IMR-90 (cell line): ENCODE measurements around the gene TMEM30A. TPM values are rescaled to one million over a fixed set of nuclear protein-coding genes. Genes with fewer than 3 reads are reported as not detected.

Source experiments
- ATAC-seq: fragments of 200-7000 bp; cut with Tn5 transposase; 2 replicates; pipeline ENCODE4 v1.9.1; 2020; ENCODE audit warnings: low read depth, mild to moderate bottlenecking, moderate library complexity
- BruUV-seq: library from RNA; stranded (reverse); fragments of 400-500 nt; replicated peaks from 2 replicates; lab custom pipeline; 2021; lab: Mats Ljungman, UMichigan
- CTCF ChIA-PET: fragments of 300-600 bp; formaldehyde crosslinking; extraction: SDS; loops from one replicate; lab custom pipeline; 2021; ENCODE audit warnings: antibody characterized with exemption; lab: Yijun Ruan, JAX
- POLR2A ChIA-PET: fragments of 300-600 bp; sonication (Branson Sonifier 250); formaldehyde crosslinking; loops from one replicate; lab custom pipeline; 2022; ENCODE audit warnings: antibody characterized with exemption; ENCODE audit not compliant: unreplicated experiment; lab: Charles Lee
- DNase-seq: peaks from one replicate; pipeline ENCODE4 v3.0.0; 2013
- H2AFZ ChIP-seq: replicated peaks from 2 replicates; pipeline ENCODE3; 2013; ENCODE audit warnings: low read length, mild to moderate bottlenecking; ENCODE audit not compliant: poor library complexity
- H2AK5ac ChIP-seq: 2 replicates; pipeline ENCODE4 v1.6.1; 2013; ENCODE audit warnings: low read depth, low read length, inconsistent platforms
- H2AK9ac ChIP-seq: replicated peaks from 2 replicates; pipeline ENCODE3; 2013; ENCODE audit warnings: mild to moderate bottlenecking, low read depth, low read length, moderate library complexity; ENCODE audit not compliant: poor library complexity
- H2BK120ac ChIP-seq: 2 replicates; pipeline ENCODE4 v1.6.1; 2013; ENCODE audit warnings: low read depth, low read length, inconsistent platforms
- H2BK15ac ChIP-seq: 3 replicates; pipeline ENCODE4 v1.6.1; 2013; ENCODE audit warnings: low read depth, low read length, inconsistent platforms
- H2BK20ac ChIP-seq: 2 replicates; pipeline ENCODE4 v1.6.1; 2013; ENCODE audit warnings: low read depth, mild to moderate bottlenecking, inconsistent platforms, low read length, moderate library complexity
- H2BK5ac ChIP-seq: 2 replicates; pipeline ENCODE4 v1.6.1; 2013; ENCODE audit warnings: mild to moderate bottlenecking, low read depth, low read length, inconsistent platforms; ENCODE audit not compliant: poor library complexity, severe bottlenecking
- H3K14ac ChIP-seq: replicated peaks from 2 replicates; pipeline ENCODE4 v1.6.1; 2013; ENCODE audit warnings: low read depth, low read length, inconsistent platforms
- H3K18ac ChIP-seq: 2 replicates; pipeline ENCODE4 v1.6.1; 2013; ENCODE audit warnings: low read depth, low read length, control low read depth
- H3K23ac ChIP-seq: 2 replicates; pipeline ENCODE4 v1.6.1; 2013; ENCODE audit warnings: low read depth, low read length, inconsistent platforms
- H3K27ac ChIP-seq: 2 replicates; pipeline ENCODE4 v1.5.1; 2013; ENCODE audit warnings: mild to moderate bottlenecking, control low read depth, low read length; ENCODE audit not compliant: insufficient read depth
- H3K27me3 ChIP-seq: 2 replicates; pipeline ENCODE4 v1.6.1; 2013; ENCODE audit warnings: low read length; ENCODE audit not compliant: control insufficient read depth, insufficient read depth
- H3K36me3 ChIP-seq: 2 replicates; pipeline ENCODE4 v1.6.1; 2013; ENCODE audit warnings: low read length, mixed read lengths; ENCODE audit not compliant: control insufficient read depth, insufficient read depth
- H3K4ac ChIP-seq: 2 replicates; pipeline ENCODE4 v1.6.1; 2013; ENCODE audit warnings: low read depth, low read length, inconsistent platforms
- H3K4me1 ChIP-seq: 2 replicates; pipeline ENCODE4 v1.6.1; 2013; ENCODE audit warnings: low read length, mixed read lengths; ENCODE audit not compliant: control insufficient read depth, insufficient read depth
- H3K4me2 ChIP-seq: 2 replicates; pipeline ENCODE4 v1.6.1; 2013; ENCODE audit warnings: low read depth, mild to moderate bottlenecking, control low read depth, low read length, moderate library complexity
- H3K4me3 ChIP-seq: 2 replicates; pipeline ENCODE4 v1.5.1; 2013; ENCODE audit warnings: low read depth, mild to moderate bottlenecking, control low read depth, low read length, moderate library complexity; ENCODE audit not compliant: insufficient read depth
- H3K56ac ChIP-seq: 2 replicates; pipeline ENCODE4 v1.6.1; 2013; ENCODE audit warnings: low read length, inconsistent platforms; ENCODE audit not compliant: insufficient read depth; ENCODE audit errors: extremely low read depth
- H3K79me1 ChIP-seq, 2 experiments: 2 replicates each; pipeline ENCODE4 v1.6.1; 2013; ENCODE audit warnings: low read length in 2 of 2, inconsistent platforms in 1 of 2, low read depth in 1 of 2
- H3K9ac ChIP-seq: 2 replicates; pipeline ENCODE4 v1.6.1; 2013; ENCODE audit warnings: low read depth, low read length, control low read depth
- H3K9me1 ChIP-seq: 2 replicates; pipeline ENCODE4 v1.6.1; 2013; ENCODE audit warnings: low read length, inconsistent platforms; ENCODE audit not compliant: insufficient read depth
- H3K9me3 ChIP-seq: 2 replicates; pipeline ENCODE4 v1.6.1; 2013; ENCODE audit warnings: low read length; ENCODE audit not compliant: control insufficient read depth, insufficient read depth
- H4K20me1 ChIP-seq: 2 replicates; pipeline ENCODE4 v1.6.1; 2013; ENCODE audit warnings: low read length, inconsistent platforms; ENCODE audit not compliant: insufficient read depth
- H4K5ac ChIP-seq: 2 replicates; pipeline ENCODE4 v1.6.1; 2013; ENCODE audit warnings: mild to moderate bottlenecking, low read depth, low read length, control low read depth
- H4K8ac ChIP-seq, 2 experiments: 2 replicates each; pipeline ENCODE4 v1.6.1; 2013; ENCODE audit warnings: low read depth in 2 of 2, low read length in 2 of 2, control low read depth in 1 of 2, inconsistent platforms in 1 of 2
- H4K91ac ChIP-seq: 2 replicates; pipeline ENCODE4 v1.6.1; 2013; ENCODE audit warnings: low read depth, low read length, inconsistent platforms; ENCODE audit not compliant: insufficient read depth
- CEBPB ChIP-seq: IDR thresholded peaks from 2 replicates; pipeline ENCODE4 v1.6.1; 2012; ENCODE audit warnings: low read depth, low read length, improper control_type of control experiment
- ELK1 ChIP-seq: fragments of 150-350 bp; IDR thresholded peaks from 2 replicates; pipeline ENCODE4 v1.6.1; 2016; ENCODE audit warnings: low read depth, mild to moderate bottlenecking, low read length, moderate library complexity, borderline replicate concordance
- FOS ChIP-seq: fragments of 150-350 bp; IDR thresholded peaks from 2 replicates; pipeline ENCODE4 v1.6.1; 2016; ENCODE audit warnings: low read depth, low read length
- MAZ ChIP-seq: IDR thresholded peaks from 2 replicates; pipeline ENCODE4 v1.6.1; 2012; ENCODE audit warnings: low read depth, mild to moderate bottlenecking, low read length, improper control_type of control experiment, moderate library complexity, borderline replicate concordance
- RAD21 ChIP-seq: IDR thresholded peaks from 2 replicates; pipeline ENCODE4 v1.6.1; 2012; ENCODE audit warnings: low read length, improper control_type of control experiment
- RCOR1 ChIP-seq: IDR thresholded peaks from 2 replicates; pipeline ENCODE4 v1.6.1; 2012; ENCODE audit warnings: mild to moderate bottlenecking, low read length, improper control_type of control experiment; ENCODE audit not compliant: insufficient replicate concordance
- RFX5 ChIP-seq: IDR thresholded peaks from 2 replicates; pipeline ENCODE4 v1.8.0; 2012; ENCODE audit warnings: low read depth, mild to moderate bottlenecking, low read length, moderate library complexity
- SMC3 ChIP-seq: fragments of 150-350 bp; IDR thresholded peaks from 2 replicates; pipeline ENCODE4 v1.6.1; 2016; ENCODE audit warnings: low read depth, mild to moderate bottlenecking, antibody characterized with exemption, low read length, moderate library complexity
- WGBS, 2 experiments: methylation state at CpG; one replicate each; pipeline versions ENCODE4 v1.1.5 to v1.1.7; 2013; ENCODE audit warnings: missing lambda C conversion rate in 2 of 2; ENCODE audit not compliant: insufficient read length in 1 of 2; ENCODE audit errors: extremely low coverage in 2 of 2; 5-methylcytosine and 5-hydroxymethylcytosine counted together
- dilution Hi-C: fragments of 300-500 bp; cut with HindIII; formaldehyde crosslinking; loops from one replicate; pipeline ENCODE4 v1.14.3; 2018; ENCODE audit warnings: low sequenced_read_pairs; ENCODE audit not compliant: unreplicated experiment
- in situ Hi-C: fragments of 300-500 bp; cut with MboI; formaldehyde crosslinking; loops from 3 replicates; pipeline ENCODE4 v1.14.3; 2019; ENCODE audit warnings: low sequenced_read_pairs, inconsistent platforms, mixed read lengths
- intact Hi-C: fragments of 100-400 bp; cut with micrococcal nuclease; formaldehyde crosslinking; loops from 2 replicates; pipeline ENCODE4 v1.10.0; 2022
- polyA plus RNA-seq, 3 experiments: library from polyadenylated mRNA; depleted of rRNA; stranded (reverse); fragments of >200 nt; gene quantifications; 2 replicates each; pipeline ENCODE4 v1.2.3, GENCODE V29; 2012; ENCODE audit warnings: low replicate concordance in 1 of 3
- total RNA-seq: library from RNA; depleted of rRNA; stranded (reverse); fragments of >200 nt; gene quantifications from 2 replicates; pipeline ENCODE4 v1.2.3, GENCODE V29; 2012

The TMEM30A gene
- total and polyA plus RNA-seq, 2 of the 4 experiments (the other 2 are of a cell fraction), result 48.5 to 111 TPM

DNA sequence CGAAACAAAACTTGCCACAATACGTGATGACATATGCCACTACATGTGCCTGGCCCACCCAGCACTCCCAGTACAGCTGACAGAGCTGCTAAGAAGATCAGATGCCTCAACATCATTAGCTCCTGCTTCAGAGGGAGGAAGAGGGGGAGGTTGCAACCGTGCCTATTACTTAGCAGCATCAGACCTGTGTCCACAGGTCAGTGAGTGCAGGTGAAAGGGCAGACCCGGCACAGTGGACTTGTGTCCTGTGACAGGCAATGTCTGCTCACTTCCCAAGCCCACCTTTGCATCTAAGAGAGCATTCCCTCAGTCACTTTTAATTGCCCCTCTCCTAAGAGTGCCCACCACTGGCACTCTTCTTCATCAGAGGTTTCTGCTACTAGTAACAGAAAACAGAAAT is 69.3 kb downstream of the TMEM30A start:
- peaks cover 9% of the 10 kb centered on the region; the same call in 1 of the 2 replicates for H3K4me1 ChIP-seq
- ATAC-seq, result no peak

More for the DNA sequence above, 69.3 kb downstream of the TMEM30A start:
- POLR2A ChIA-PET, result no interaction called here
- H2AFZ ChIP-seq, result peak overlapping the region; percentile 26
- CTCF ChIA-PET, result no interaction called here
- H3K79me1 ChIP-seq, result no peaks in the 10 kb centered on the region
- no TSS peak for BruUV-seq
- H3K4me3 ChIP-seq, result no peak overlapping the region
- H2BK120ac ChIP-seq, result no peak overlapping the region
- peak overlapping the region; percentile 3; the same call in 1 of the 2 replicates for H2AK5ac ChIP-seq
- no peak overlapping the region for H2BK15ac ChIP-seq
- H3K9me3 ChIP-seq, result no peaks in the 10 kb centered on the region
- no peak overlapping the region for H3K27ac ChIP-seq
- 0 out of 2 replicates have a peak, but pooled peaks cover 2% of the 10 kb centered on the region for H3K9me1 ChIP-seq
- no peak overlapping the region for H3K9ac ChIP-seq
- H4K5ac ChIP-seq, result no peak overlapping the region
- no peak overlapping the region for H4K8ac ChIP-seq
- no peaks in the 10 kb centered on the region for H4K20me1 ChIP-seq
- no peak overlapping the region for H3K4ac ChIP-seq
- WGBS, 2 experiments, result 100% methylated on average over 1 of the region's 4 CpGs; no CpG with 5 or more reads in 1 of the 2 experiments
- H4K91ac ChIP-seq, result no peak overlapping the region
- DNase-seq, result no peak
- dilution Hi-C loops (no loop called here), in situ Hi-C loops (loop anchor here (5.0 to 10.0 kb wide), 3 partner anchors 1233 to 1540 kb away; no protein-coding TSS in a partner anchor), intact Hi-C loops (no loop called here)
- H3K14ac ChIP-seq, result no peak overlapping the region
- H3K23ac ChIP-seq, result no peak overlapping the region
- no peak overlapping the region for H3K56ac ChIP-seq
- H3K4me2 ChIP-seq, result no peak overlapping the region
- no peak overlapping the region for H2BK20ac ChIP-seq
- H2AK9ac ChIP-seq, result no peak overlapping the region
- H2BK5ac ChIP-seq, result no peak overlapping the region
- H3K27me3 ChIP-seq, result no peaks in the 10 kb centered on the region
- H3K18ac ChIP-seq, result no peak overlapping the region
- no peak for TF ChIP-seq SMC3
- TF ChIP-seq CEBPB, result no peak
- no peak for TF ChIP-seq MAZ
- no peak for TF ChIP-seq RAD21
- no peak for TF ChIP-seq ELK1
- TF ChIP-seq FOS, result no peak
- TF ChIP-seq RFX5, result no peak
- no peak for TF ChIP-seq RCOR1
- H3K36me3 ChIP-seq, result no peaks in the 10 kb centered on the region
